K562 (cell line): Measurements from ENCODE around the gene KLRB1. TPM values are rescaled to one million over a fixed set of nuclear protein-coding genes. Genes with fewer than 3 reads are reported as not detected.
A peak's percentile ranks its signal among the peaks of the same experiment; 100 is the strongest.

Source experiments
- ATAC-seq: fragments of 200-7000 bp; cut with Tn5 transposase; 3 replicates; pipeline ENCODE4 v1.9.1; 2020; ENCODE audit warnings: moderate library complexity
- BruUV-seq: library from RNA; stranded (reverse); fragments of 400-500 nt; replicated peaks from 2 replicates; lab custom pipeline; 2021; lab: Mats Ljungman, UMichigan
- CTCF ChIA-PET: fragments of 300-600 bp; formaldehyde crosslinking; extraction: SDS; loops from one replicate; lab custom pipeline; 2021; ENCODE audit warnings: low intra/inter-chr PET ratio; lab: Yijun Ruan, JAX
- POLR2A ChIA-PET: fragments of 300-600, 350-650 bp; sonication (Branson Sonifier 250); formaldehyde crosslinking; extraction: SDS; loops from one replicate; lab custom pipeline; 2021; ENCODE audit warnings: antibody characterized with exemption, inconsistent platforms; lab: Yijun Ruan, JAX
- DNase-seq, 4 experiments: peaks; one replicate each; pipeline versions ENCODE4 v3.0.0 to v3.0.0-alpha.2; 2011 to 2018; ENCODE audit warnings: low spot score in 3 of 4, mixed read lengths in 3 of 4; ENCODE audit errors: extremely low read depth in 1 of 4
- FAIRE-seq: peaks from 2 replicates; lab custom pipeline; 2011; peaks lifted over from hg19 to GRCh38; lab: Jason Lieb, UNC
- H2AFZ ChIP-seq: 2 replicates; pipeline ENCODE4 v1.6.0; 2011; ENCODE audit warnings: low read depth, low read length, control low read depth, inconsistent platforms
- H3K27ac ChIP-seq: fragments of 200-600 bp; 3 replicates; pipeline ENCODE4 v1.8.0; 2011; ENCODE audit warnings: low read depth, mild to moderate bottlenecking, control low read depth, inconsistent platforms, low read length, moderate library complexity, mixed read lengths; ENCODE audit errors: extremely low read depth
- H3K27me3 ChIP-seq, 2 experiments: fragments of 300-600 bp in 1 of 2; 2 replicates in 1 of 2; 3 replicates in 1 of 2; pipeline versions ENCODE4 v1.6.0 to v1.8.0; 2011; ENCODE audit warnings: inconsistent platforms in 2 of 2, low read length in 2 of 2, mild to moderate bottlenecking in 1 of 2, mixed read lengths in 1 of 2, moderate library complexity in 1 of 2; ENCODE audit not compliant: control insufficient read depth in 2 of 2, insufficient read depth in 2 of 2
- H3K36me3 ChIP-seq: fragments of 300-600 bp; 3 replicates; pipeline ENCODE4 v1.8.0; 2011; ENCODE audit warnings: mild to moderate bottlenecking, low read length, inconsistent platforms; ENCODE audit not compliant: control insufficient read depth, insufficient read depth
- H3K4me1 ChIP-seq, 2 experiments: fragments of 200-600 bp in 1 of 2; replicated peaks in 1 of 2; 2 replicates in 1 of 2; 3 replicates in 1 of 2; pipeline versions ENCODE4 v1.5.1 to v1.8.0; 2011; ENCODE audit warnings: inconsistent platforms in 2 of 2, low read length in 2 of 2, mild to moderate bottlenecking in 1 of 2, mixed read lengths in 1 of 2, moderate library complexity in 1 of 2; ENCODE audit not compliant: control insufficient read depth in 2 of 2, insufficient read depth in 2 of 2
- H3K4me2 ChIP-seq: 2 replicates; pipeline ENCODE4 v1.6.1; 2011; ENCODE audit warnings: low read length, control low read depth, inconsistent platforms, mixed read lengths; ENCODE audit not compliant: insufficient read depth
- H3K4me3 ChIP-seq: fragments of 200-600 bp; sonication (generic), shearing (Covaris generic); 2 replicates; pipeline ENCODE4 v1.5.1; 2016; ENCODE audit warnings: control low read depth, inconsistent platforms
- H3K79me2 ChIP-seq: fragments of 200-600 bp; 3 replicates; pipeline ENCODE4 v1.8.0; 2011; ENCODE audit warnings: low read length, inconsistent platforms; ENCODE audit not compliant: control insufficient read depth, insufficient read depth
- H3K9ac ChIP-seq, 2 experiments: 2 replicates each; pipeline versions ENCODE4 v1.6.0 to v1.6.1; 2011; ENCODE audit warnings: low read depth in 2 of 2, low read length in 2 of 2, control low read depth in 1 of 2, inconsistent platforms in 1 of 2, mild to moderate bottlenecking in 1 of 2, mixed read lengths in 1 of 2; ENCODE audit not compliant: insufficient read depth in 1 of 2
- H3K9me1 ChIP-seq: one replicate; pipeline ENCODE4 v1.6.0; 2011; ENCODE audit warnings: inconsistent platforms, mild to moderate bottlenecking, low read length, moderate library complexity; ENCODE audit not compliant: control insufficient read depth, insufficient read depth
- H3K9me3 ChIP-seq: replicated peaks from 2 replicates; pipeline ENCODE4 v1.5.1; 2011; ENCODE audit warnings: low read depth, low read length, inconsistent platforms; ENCODE audit not compliant: control insufficient read depth, insufficient read depth
- H4K20me1 ChIP-seq: replicated peaks from 2 replicates; pipeline ENCODE4 v1.6.1; 2011; ENCODE audit warnings: low read length, inconsistent platforms, mixed read lengths; ENCODE audit not compliant: control insufficient read depth, insufficient read depth
- POLR2H ChIP-seq: IDR thresholded peaks from 2 replicates; pipeline ENCODE4 v1.6.1; 2016; ENCODE audit warnings: missing genetic modification characterization, low read depth, mild to moderate bottlenecking, control low read depth, missing compliant biosample characterization, moderate library complexity
- SIN3A ChIP-seq, 2 experiments: fragments of 150-350 bp in 1 of 2; IDR thresholded peaks; 2 replicates each; pipeline ENCODE4 v1.6.1; 2011 to 2016; ENCODE audit warnings: borderline replicate concordance in 2 of 2, low read depth in 2 of 2, low read length in 2 of 2, mild to moderate bottlenecking in 2 of 2, moderate library complexity in 2 of 2; ENCODE audit not compliant: control insufficient read depth in 1 of 2
- ZNF175 ChIP-seq: fragments of 200-800 bp; sonication (Bioruptor generic); IDR thresholded peaks from 2 replicates; pipeline ENCODE4 v1.6.1; 2016; ENCODE audit warnings: low read depth, mild to moderate bottlenecking, missing genetic modification characterization, missing compliant biosample characterization
- WGBS: fragments of 100-300 bp; shearing (Covaris generic); methylation state at CpG from one replicate; pipeline ENCODE4 v1.1.6; 2016; ENCODE audit warnings: low coverage, mixed read lengths; ENCODE audit not compliant: insufficient coverage; ENCODE audit errors: missing lambda C conversion rate; 5-methylcytosine and 5-hydroxymethylcytosine counted together
- in situ Hi-C: fragments of 300-500 bp; cut with MboI; formaldehyde crosslinking; loops from 4 replicates; pipeline ENCODE4 v1.15.0; 2018; ENCODE audit warnings: inconsistent platforms, mixed read lengths
- intact Hi-C: fragments of 100-400 bp; cut with micrococcal nuclease; formaldehyde crosslinking; loops from 2 replicates; pipeline ENCODE4 v1.14.2; 2022
- polyA plus RNA-seq, 8 experiments: library from polyadenylated mRNA; depleted of rRNA in 4 of 8; stranded (reverse) in 5 of 8; unstranded in 3 of 8; fragments of >200 nt; fragmentation: Nextera tagmentation in 2 of 8; fragmentation: Illumina TruSeq in 1 of 8; extraction: Ambion mirVana in 2 of 8; extraction: Trizol in 1 of 8; gene quantifications; 2 replicates each; pipeline versions ENCODE4 v1.2.1 to v1.2.3, GENCODE V29; 2011 to 2014; ENCODE audit warnings: inconsistent platforms in 1 of 8, missing spikeins in 1 of 8
- total RNA-seq, 7 experiments: library from RNA; depleted of rRNA in 6 of 7; stranded (reverse); fragments of >200 nt in 6 of 7; fragmentation: Illumina TruSeq in 2 of 7; extraction: Trizol in 2 of 7; gene quantifications; 2 replicates each; pipeline versions ENCODE4 v1.2.1 to v1.2.3, GENCODE V29; 2011 to 2021; ENCODE audit warnings: low replicate concordance in 1 of 7

KLRB1 gene
- total and polyA plus RNA-seq, 9 of the 15 experiments (the other 6 are each of a cell fraction or from before 2014, with no cell fraction given) = not detected

- Histone ChIP-seq H3K36me3 (peaks cover 8% of the 10 kb centered on the region; the same call in 1 of the 3 replicates), H3K4me3 (peak overlapping the region; percentile 57), H3K27ac (peak overlapping the region; percentile 92), H3K79me2 (peaks cover 53% of the 10 kb centered on the region), H4K20me1 (no peaks in the 10 kb centered on the region), H3K4me2 (peak overlapping the region; percentile 80), H3K9ac (peak overlapping the region; percentile 79 to 92), H3K9me3 (peaks cover 18% of the 10 kb centered on the region), H2AFZ (0 out of 2 replicates have a peak overlapping the region, but pooled peaks have one; percentile 38), H3K27me3 (no peaks in the 10 kb centered on the region), H3K4me1 (peaks cover 0 to 5% of the 10 kb centered on the region in 2 experiments; a peak in 3 of 5 replicates), H3K9me1 (no peaks in the 10 kb centered on the region)
- in situ Hi-C loops = loop anchor here (25.0 kb wide), 1 partner anchor 312 kb away; no protein-coding TSS in a partner anchor
- POLR2A ChIA-PET = interaction anchor here (1.0 kb wide), 1 partner anchor 36 kb away, joined by 4 read pairs; no protein-coding TSS in a partner anchor
- TF ChIP-seq SIN3A (IDR thresholded peaks at IDR 0.05; ENCODE audit: borderline replicate concordance in 2 of 2, control insufficient read depth in 1 of 2, low read depth in 2 of 2, low read length in 2 of 2) = 0 out of 4 replicates have a peak, but pooled peaks of 1 of the 2 experiments have one; percentile 15
- TF ChIP-seq POLR2H (tag) = peak; percentile 23; the same call in 1 of the 2 replicates
- TF ChIP-seq ZNF175 (CRISPR knock-in tag) = no peak
- DNase-seq (no peak), ATAC-seq (peak; percentile 11), FAIRE-seq (no peak)
- CTCF ChIA-PET = interaction anchor here (0.7 kb wide), 1 partner anchor 277 kb away, joined by 3 read pairs; no protein-coding TSS in a partner anchor
- WGBS = under 1% methylated on average over 13 of the region's 13 CpGs
- intact Hi-C loops = loop anchor here (5.0 kb wide), 2 partner anchors 38 to 93 kb away; no protein-coding TSS in a partner anchor
- no TSS peak for BruUV-seq
Observed at GRCh38 chr12:9648701-9649531, 41.2 kb upstream of the KLRB1 start.
